ENCODE measurements around the gene BICRA. TPM values are rescaled to one million over a fixed set of nuclear protein-coding genes. Genes with fewer than 3 reads are reported as not detected.
A peak's percentile ranks its signal among the peaks of the same experiment; 100 is the strongest.

BICRA gene
- total RNA-seq, 1 donor from 2014 or later: 18.3 TPM

- Histone ChIP-seq H3K9me3 (no peaks in the 10 kb centered on the region), H3K4me3 (no peak overlapping the region), H3K27me3 (ENCODE audit: low read depth) (no peaks in the 10 kb centered on the region), H3K4me1 (peaks cover 6% of the 10 kb centered on the region), H3K27ac (no peak overlapping the region), H3K36me3 (peaks cover 31% of the 10 kb centered on the region)
- TF ChIP-seq CTCF (IDR thresholded peaks at IDR 0.05): no peak
- DNase-seq (no peak), ATAC-seq (no peak)
- intact Hi-C loops (cut with DNase I): no loop called here
Measured at GRCh38 chr19:47693903-47694302, 85.0 kb downstream of the BICRA start.

GRCh38 chr19:47694466-47695273 lies 85.7 kb downstream of the BICRA start:
- intact Hi-C loops (cut with DNase I): no loop called here
- peaks cover 38% of the 10 kb centered on the region for H3K36me3 ChIP-seq

GRCh38 chr19:47695533-47696262 lies 86.8 kb downstream of the BICRA start:
- H3K4me3 ChIP-seq: no peak overlapping the region
- DNase-seq (no peak), ATAC-seq (no peak)
- no peaks in the 10 kb centered on the region for H3K9me3 ChIP-seq
- intact Hi-C loops (cut with DNase I): no loop called here
- no peak overlapping the region for H3K27ac ChIP-seq
- no peak for TF ChIP-seq CTCF (IDR thresholded peaks at IDR 0.05)
- peaks cover 48% of the 10 kb centered on the region for H3K36me3 ChIP-seq
- H3K4me1 ChIP-seq: peaks cover 6% of the 10 kb centered on the region
- no peaks in the 10 kb centered on the region for H3K27me3 ChIP-seq (ENCODE audit: low read depth)

More at GRCh38 chr19:47694466-47695273, 85.7 kb downstream of the BICRA start:
- TF ChIP-seq CTCF (IDR thresholded peaks at IDR 0.05): no peak
- Histone ChIP-seq H3K27ac (no peak overlapping the region), H3K27me3 (ENCODE audit: low read depth) (no peaks in the 10 kb centered on the region), H3K4me3 (no peak overlapping the region), H3K9me3 (no peaks in the 10 kb centered on the region), H3K4me1 (peaks cover 6% of the 10 kb centered on the region)
- ATAC-seq (no peak), DNase-seq (no peak)

- Histone ChIP-seq H3K27ac (no peak overlapping the region), H3K4me3 (no peak overlapping the region), H3K4me1 (peaks cover 6% of the 10 kb centered on the region), H3K36me3 (peaks cover 57% of the 10 kb centered on the region), H3K9me3 (no peaks in the 10 kb centered on the region), H3K27me3 (ENCODE audit: low read depth) (no peaks in the 10 kb centered on the region)
- no peak for TF ChIP-seq CTCF (IDR thresholded peaks at IDR 0.05)
- ATAC-seq: no peak
- no peak for DNase-seq
- intact Hi-C loops (cut with DNase I): no loop called here
Measured at GRCh38 chr19:47696635-47697034, 87.7 kb downstream of the BICRA start.

GRCh38 chr19:47697863-47698609 lies 89.1 kb downstream of the BICRA start:
- intact Hi-C loops (cut with DNase I): no loop called here
- Histone ChIP-seq H3K4me3 (no peak overlapping the region), H3K36me3 (peaks cover 56% of the 10 kb centered on the region), H3K27ac (peak overlapping the region; percentile 27), H3K4me1 (peaks cover 6% of the 10 kb centered on the region), H3K27me3 (ENCODE audit: low read depth) (no peaks in the 10 kb centered on the region), H3K9me3 (no peaks in the 10 kb centered on the region)
- peak; percentile 97 for TF ChIP-seq CTCF (IDR thresholded peaks at IDR 0.05)
- ATAC-seq: peak; percentile 87 to 91
- peak; percentile 77 for DNase-seq

Measured in lower lobe of right lung (tissue), 2 donors.